K562 (cell line): ENCODE measurements around the gene C5AR2. TPM values are rescaled to one million over a fixed set of nuclear protein-coding genes. Genes with fewer than 3 reads are reported as not detected.

ENCODE experiments used
- CSDE1 ChIP-seq, 2 experiments: fragments of 450-650 bp; IDR thresholded peaks; 2 replicates each; pipeline ENCODE4 v1.6.1; 2016; ENCODE audit warnings: mild to moderate bottlenecking in 1 of 2
- MEF2A ChIP-seq: IDR thresholded peaks from 2 replicates; pipeline ENCODE4 v1.6.1; 2011; ENCODE audit warnings: low read depth, mild to moderate bottlenecking, low read length, moderate library complexity; ENCODE audit not compliant: control insufficient read depth
- RREB1 ChIP-seq: fragments of 250-450 bp; sonication (Bioruptor Pico); IDR thresholded peaks from 2 replicates; pipeline ENCODE4 v1.4.0; 2020
- ZBTB40 ChIP-seq, 2 experiments: fragments of 450-650 bp in 1 of 2; sonication (generic) in 1 of 2; formaldehyde crosslinking in 1 of 2; IDR thresholded peaks; 2 replicates each; pipeline versions ENCODE4 v1.7.1 to v1.9.0; 2016 to 2022; ENCODE audit warnings: inconsistent platforms in 1 of 2, mild to moderate bottlenecking in 1 of 2, missing genetic modification reagents in 1 of 2
- ZNF589 ChIP-seq: fragments of 200-800 bp; sonication (Bioruptor generic); IDR thresholded peaks from 2 replicates; pipeline ENCODE4 v1.6.1; 2016; ENCODE audit warnings: low read depth, missing genetic modification characterization, missing compliant biosample characterization
- ZNF79 ChIP-seq: fragments of 250-450 bp; sonication (Bioruptor Pico); IDR thresholded peaks from 2 replicates; pipeline ENCODE4 v1.4.0; 2020; ENCODE audit warnings: low read depth, mild to moderate bottlenecking, moderate library complexity
- polyA plus RNA-seq, 8 experiments: library from polyadenylated mRNA; depleted of rRNA in 4 of 8; stranded (reverse) in 5 of 8; unstranded in 3 of 8; fragments of >200 nt; fragmentation: Nextera tagmentation in 2 of 8; fragmentation: Illumina TruSeq in 1 of 8; extraction: Ambion mirVana in 2 of 8; extraction: Trizol in 1 of 8; gene quantifications; 2 replicates each; pipeline versions ENCODE4 v1.2.1 to v1.2.3, GENCODE V29; 2011 to 2014; ENCODE audit warnings: inconsistent platforms in 1 of 8, missing spikeins in 1 of 8
- total RNA-seq, 7 experiments: library from RNA; depleted of rRNA in 6 of 7; stranded (reverse); fragments of >200 nt in 6 of 7; fragmentation: Illumina TruSeq in 2 of 7; extraction: Trizol in 2 of 7; gene quantifications; 2 replicates each; pipeline versions ENCODE4 v1.2.1 to v1.2.3, GENCODE V29; 2011 to 2021; ENCODE audit warnings: low replicate concordance in 1 of 7

The C5AR2 gene
- total and polyA plus RNA-seq, 9 of the 15 experiments (the other 6 are each of a cell fraction or from before 2014, with no cell fraction given): 0.01 to 1.1 (median 0.13) TPM

GRCh38 chr19:47296036-47296435, 35.9 kb upstream of the C5AR2 start (continued):
- TF ChIP-seq ZNF589 (CRISPR knock-in tag) (no peak), ZBTB40 (IDR thresholded peaks at IDR 0.05) (no peak), ZBTB40 (CRISPR knock-in tag; IDR thresholded peaks at IDR 0.05) (no peak), MEF2A (no peak), ZNF79 (CRISPR knock-in tag) (no peak), RREB1 (CRISPR knock-in tag) (no peak), CSDE1 (IDR thresholded peaks at IDR 0.05) (no peak)
